HG03108 (cell line): Measurements from ENCODE around the gene C4B.
"Not testable (repeated sequence)": the region's sequence is repeated elsewhere in the genome, so short reads cannot be mapped to it uniquely, and the experiment has no call there.

Experiments used
- ATAC-seq: cut with Tn5 transposase; IDR thresholded peaks from one replicate; pipeline ENCODE4 v1.9.1; 2021; ENCODE audit warnings: moderate library complexity; ENCODE audit not compliant: unreplicated experiment

Gene C4B

GRCh38 chr6:32049736-32050135 is 35.1 kb downstream of the C4B start:
- not testable (repeated sequence) for ATAC-seq

DNA sequence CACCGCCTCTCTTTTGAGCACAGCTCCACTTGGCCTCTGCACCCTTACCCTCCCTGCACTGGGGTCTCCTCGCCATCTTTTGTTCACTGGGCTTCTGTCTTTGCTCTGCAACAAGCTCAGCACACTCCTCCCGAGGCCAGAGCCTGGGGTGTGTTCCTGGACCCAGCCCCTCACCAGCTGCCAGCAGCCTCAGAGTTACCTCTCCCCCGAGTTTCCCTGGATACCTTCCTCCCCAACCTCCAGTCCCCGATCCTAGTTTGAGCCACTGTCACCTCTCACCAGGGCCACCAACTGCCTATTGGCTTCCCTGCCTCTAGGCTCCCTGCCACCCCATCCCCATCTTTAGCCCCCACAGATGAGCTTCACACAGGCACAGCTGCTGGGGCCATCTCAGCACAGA is 36.0 kb downstream of the C4B start:
- ATAC-seq, result no peak

DNA sequence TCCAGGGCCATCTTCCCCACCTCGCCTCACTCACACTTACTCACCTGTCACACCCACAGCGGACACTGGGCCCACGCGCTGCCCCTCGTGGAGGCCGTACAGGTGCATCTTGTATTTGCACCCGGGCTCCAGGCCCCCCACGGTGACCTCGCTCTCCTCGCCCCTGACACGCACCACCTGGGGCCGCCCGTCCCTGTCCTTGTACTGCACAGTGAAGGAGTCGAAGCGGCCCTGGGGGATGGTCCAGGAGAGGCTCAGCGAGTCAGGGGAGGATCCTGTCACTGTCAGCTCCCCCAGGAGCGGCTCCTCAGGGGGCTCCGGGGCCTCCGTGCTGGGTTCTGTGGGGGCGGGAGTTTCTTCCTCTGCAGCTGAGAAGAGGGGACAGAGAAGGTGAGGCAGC is 38.0 kb downstream of the C4B start:
- not testable (repeated sequence) for ATAC-seq

DNA sequence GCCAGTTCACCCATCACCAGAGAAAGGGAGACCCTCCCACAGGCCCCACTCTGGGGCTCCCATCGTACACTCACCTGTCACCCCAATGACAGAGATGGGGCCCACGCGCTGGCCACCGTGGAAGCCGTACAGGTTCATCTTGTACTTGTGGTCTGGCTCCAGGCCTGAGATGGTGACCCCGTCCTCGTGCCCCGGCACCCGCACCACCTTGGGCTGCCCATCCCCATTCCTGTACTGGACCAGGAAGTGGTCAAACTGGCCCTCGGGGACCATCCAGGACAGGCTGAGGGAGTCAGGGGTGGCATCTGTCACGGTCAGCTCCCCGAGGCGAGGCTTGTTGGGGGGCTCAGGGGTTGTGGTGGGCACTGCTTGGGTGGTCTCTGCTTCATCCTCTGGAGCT is 38.7 kb downstream of the C4B start:
- ATAC-seq, result not testable (repeated sequence)

- not testable (repeated sequence) for ATAC-seq
These were observed 41.2 kb downstream of the C4B start for GRCh38 chr6:32055756-32056155.

DNA sequence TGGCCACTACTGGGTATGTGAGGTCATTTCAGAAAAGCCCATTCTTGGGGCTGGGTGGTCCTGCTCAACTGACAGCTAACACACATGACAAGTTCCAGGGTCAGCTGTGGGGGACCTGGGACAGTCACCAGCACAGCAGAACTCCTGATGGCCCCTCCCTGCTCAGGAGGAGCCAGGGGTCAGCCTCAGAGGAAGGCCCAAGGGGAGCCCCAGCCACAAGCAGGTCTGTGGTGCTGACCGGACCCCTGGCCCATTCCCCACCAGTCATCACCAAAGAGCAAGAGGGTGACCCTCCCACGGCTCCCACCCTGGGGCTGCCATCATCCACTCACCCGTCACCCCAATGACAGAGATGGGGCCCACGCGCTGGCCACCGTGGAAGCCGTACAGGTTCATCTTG is 41.7 kb downstream of the C4B start:
- ATAC-seq, result no peak

- no peak for ATAC-seq
These were observed 43.4 kb downstream of the C4B start for GRCh38 chr6:32057966-32058365.

GRCh38 chr6:32058511-32058963 is 43.9 kb downstream of the C4B start:
- ATAC-seq, result no peak

- ATAC-seq, result no peak
These were observed 46.5 kb downstream of the C4B start for GRCh38 chr6:32060966-32061655.

DNA sequence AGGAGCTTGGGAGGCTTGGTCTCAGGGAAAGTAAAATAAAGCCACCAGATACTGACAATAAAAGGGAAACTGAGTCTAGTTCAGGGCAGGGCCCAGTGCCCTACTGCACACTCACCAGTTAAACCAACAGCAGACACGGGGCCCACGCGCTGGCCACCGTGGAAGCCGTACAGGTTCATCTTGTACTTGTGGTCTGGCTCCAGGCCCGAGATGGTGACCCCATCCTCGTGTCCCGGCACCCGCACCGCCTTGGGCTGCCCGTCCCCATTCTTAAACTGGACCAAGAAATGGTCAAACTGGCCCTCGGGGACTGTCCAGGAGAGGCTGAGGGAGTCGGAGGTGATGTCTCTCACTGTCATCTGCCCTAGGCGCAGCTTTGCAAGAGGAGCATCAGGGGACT is 50.1 kb downstream of the C4B start:
- no peak for ATAC-seq

- ATAC-seq, result not testable (repeated sequence)
These were observed 52.9 kb downstream of the C4B start for GRCh38 chr6:32067521-32067920.

DNA sequence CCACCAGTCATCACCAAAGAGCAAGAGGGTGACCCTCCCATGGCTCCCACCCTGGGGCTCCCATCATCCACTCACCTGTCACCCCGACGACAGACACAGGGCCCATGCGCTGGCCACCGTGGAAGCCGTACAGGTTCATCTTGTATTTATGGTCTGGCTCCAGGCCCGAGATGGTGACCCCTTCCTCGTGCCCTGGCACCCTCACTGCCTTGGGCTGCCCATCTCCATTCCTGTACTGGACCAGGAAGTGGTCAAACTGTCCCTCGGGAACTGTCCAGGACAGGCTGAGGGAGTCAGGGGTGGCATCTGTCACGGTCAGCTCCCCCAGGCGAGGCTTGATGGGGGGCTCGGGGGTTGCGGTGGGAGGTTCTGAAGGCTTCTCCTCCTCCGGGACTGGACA is 53.7 kb downstream of the C4B start:
- not testable (repeated sequence) for ATAC-seq

GRCh38 chr6:32068867-32069266 is 54.3 kb downstream of the C4B start:
- ATAC-seq, result no peak

DNA sequence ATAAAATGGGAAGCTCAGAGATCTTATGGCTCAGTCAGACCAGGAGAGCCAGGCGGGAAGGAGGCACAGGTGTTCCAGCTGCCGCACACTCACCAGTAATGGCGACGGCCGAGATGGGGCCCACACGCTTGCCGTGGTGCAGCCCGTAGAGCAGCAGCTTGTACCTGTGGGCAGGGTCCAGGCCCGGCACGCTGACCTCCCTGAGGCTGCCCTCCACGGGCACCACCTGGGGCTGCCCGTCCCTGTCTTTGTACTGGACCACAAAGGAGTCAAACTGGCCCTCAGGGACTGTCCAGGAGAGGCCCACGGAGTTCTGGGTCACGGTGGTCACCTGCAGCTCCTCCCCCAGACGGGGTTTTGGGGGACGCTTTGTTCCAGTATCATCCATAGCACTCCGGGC is 54.9 kb downstream of the C4B start:
- no peak for ATAC-seq

- ATAC-seq, result no peak
These were observed 55.4 kb downstream of the C4B start for GRCh38 chr6:32069878-32070515.

GRCh38 chr6:32070814-32071543 is 56.4 kb downstream of the C4B start:
- no peak for ATAC-seq

- no peak for ATAC-seq
These were observed 58.5 kb downstream of the C4B start for GRCh38 chr6:32073101-32073500.

DNA sequence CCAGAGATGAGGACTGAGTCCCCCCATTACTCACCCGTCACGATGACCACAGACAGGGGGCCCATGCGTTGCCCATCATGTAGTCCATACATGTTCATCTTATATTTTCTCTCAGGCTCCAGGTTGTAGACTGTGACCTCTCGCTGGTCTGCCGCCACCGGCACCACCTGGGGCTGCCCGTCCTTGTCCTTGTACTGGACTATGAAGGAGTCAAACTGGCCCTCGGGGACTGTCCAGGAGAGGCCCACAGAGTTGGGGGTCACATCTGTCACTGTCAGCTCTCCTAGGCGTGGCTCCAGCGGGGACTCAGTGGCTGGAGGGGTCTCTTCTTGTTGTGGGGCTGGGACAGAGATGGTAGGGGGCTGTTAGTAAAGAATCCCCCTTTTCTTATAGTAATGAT is 59.0 kb downstream of the C4B start:
- no peak for ATAC-seq

DNA sequence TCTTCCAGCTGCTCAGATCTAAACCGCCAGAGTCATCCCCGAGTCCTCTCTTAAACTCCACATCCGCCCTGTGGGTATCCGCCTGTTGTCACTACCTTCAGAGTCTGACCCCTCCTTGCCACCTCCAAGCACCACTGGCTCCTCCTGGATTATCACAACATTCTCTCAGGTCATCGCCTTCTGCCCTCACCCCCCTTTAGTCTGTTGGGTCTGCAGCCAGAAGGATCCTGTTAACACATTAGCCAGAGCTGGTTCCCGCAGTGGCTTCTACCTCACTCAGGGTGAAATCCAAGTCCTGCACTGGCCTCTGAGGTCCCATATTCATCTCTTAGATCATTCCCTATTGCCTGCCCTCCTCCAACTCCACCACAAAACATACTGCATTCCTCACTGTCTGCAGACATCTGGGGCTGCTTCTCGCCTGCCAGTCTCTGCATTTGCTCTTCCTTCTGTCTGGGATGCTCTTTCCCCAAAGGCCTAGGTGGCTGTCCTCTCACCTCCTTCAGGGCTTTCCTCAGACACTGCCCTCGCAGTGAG is 60.5 kb downstream of the C4B start:
- no peak for ATAC-seq

GRCh38 chr6:32075781-32076180 is 61.2 kb downstream of the C4B start:
- ATAC-seq, result no peak

GRCh38 chr6:32076321-32076809 is 61.8 kb downstream of the C4B start:
- ATAC-seq, result no peak
